Hematopoietic multipotent progenitor cell treated with erythropoietin and hydrocortisone succinate and interleukin-3 and kit ligand, for 8 days (in vitro differentiated cells): ENCODE results near the gene GAPT.
A peak's percentile ranks its signal among the peaks of the same experiment; 100 is the strongest.
"Not testable (repeated sequence)": the region's sequence is repeated elsewhere in the genome, so short reads cannot be mapped to it uniquely, and the experiment has no call there.

ENCODE experiments used
- DNase-seq: peaks from one replicate; pipeline ENCODE4 v3.0.0-alpha.2; 2015

GAPT gene

DNA sequence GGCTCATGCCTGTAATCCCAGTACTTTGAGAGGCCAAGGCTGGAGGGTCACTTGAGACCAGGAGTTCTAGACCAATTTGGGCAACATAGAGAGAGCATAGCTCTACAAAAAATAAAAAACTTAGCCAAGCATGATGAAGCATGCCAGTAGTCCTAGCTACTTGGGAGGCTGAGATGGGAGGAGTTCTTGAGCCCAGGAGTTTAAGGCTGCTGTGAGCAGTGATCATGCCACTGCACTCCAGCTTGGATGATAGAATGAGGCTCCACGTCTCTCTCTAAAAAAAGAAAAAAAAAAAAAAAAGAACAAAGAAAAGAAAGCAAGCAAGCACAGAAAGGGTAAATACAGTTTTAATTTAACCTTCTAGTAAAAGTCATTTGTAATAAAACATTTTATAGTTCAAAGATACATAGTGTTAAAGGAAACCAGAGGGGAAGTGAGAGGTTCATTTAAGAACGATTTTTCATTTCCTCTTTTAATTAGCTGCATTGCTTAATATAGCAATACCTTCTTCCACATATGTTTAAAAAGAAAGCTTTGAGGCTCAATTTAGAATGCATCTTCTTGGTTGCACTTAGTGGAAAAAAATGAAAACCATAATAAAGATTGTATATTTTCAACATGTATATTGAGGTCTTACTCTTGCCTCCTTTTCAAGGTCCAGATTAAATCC is 14.9 kb downstream of the GAPT start:
- no peak for DNase-seq

DNA sequence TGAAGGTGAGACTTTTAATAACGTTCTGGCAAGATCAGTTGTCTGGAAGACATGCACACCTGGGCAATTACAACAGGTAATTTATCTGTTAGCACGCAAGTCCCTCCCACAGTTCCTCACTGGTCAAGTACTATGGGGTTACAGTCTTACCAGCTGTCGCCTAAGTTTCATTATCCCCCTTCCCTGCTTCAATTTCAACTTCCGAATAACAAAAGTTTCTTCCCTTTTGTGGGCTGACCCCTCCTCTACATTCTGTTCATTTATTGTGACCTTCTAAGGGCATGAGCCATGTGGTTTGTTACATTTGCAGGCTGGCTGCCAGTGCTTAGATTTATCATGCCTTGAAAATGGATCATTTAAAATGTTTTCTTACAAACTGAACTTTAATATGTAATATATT is 16.5 kb downstream of the GAPT start:
- no peak for DNase-seq

DNA sequence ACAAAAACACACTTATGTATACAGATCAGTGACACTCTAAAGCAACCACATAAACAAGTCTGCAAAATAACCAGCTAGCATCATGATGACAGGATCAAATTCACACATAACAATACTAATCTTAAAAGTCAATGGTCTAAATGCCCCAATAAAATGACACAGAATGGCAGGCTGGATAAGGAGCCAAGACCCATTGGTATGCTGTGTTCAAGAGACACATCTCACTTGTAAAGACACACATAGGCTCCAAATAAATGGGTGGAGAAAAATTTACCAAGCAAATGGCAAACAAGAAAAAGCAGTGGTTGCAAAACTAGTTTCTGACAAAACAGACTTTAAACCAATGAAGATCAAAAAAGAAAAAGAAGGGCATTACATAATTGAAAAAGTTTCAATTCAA is 26.0 kb downstream of the GAPT start:
- no peak for DNase-seq

DNA sequence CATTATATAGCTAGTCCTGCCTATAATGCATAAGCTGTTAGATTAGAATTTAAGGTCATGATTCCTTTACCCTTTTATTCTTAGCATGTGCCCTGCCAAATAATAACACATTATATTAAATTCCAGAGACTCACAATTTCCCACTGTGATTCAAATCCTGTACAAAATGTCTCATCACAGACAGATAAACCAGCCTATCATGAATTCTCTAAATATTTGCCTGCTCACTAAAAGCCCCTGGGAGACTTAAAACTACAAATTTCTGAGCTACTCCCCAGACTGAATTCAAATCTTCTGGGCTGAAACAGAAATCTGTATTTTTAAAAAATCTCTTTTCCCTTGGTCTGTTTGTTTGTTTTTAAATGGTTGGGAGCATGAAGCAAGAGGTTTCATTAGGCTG is 32.7 kb downstream of the GAPT start:
- no peak for DNase-seq

DNA sequence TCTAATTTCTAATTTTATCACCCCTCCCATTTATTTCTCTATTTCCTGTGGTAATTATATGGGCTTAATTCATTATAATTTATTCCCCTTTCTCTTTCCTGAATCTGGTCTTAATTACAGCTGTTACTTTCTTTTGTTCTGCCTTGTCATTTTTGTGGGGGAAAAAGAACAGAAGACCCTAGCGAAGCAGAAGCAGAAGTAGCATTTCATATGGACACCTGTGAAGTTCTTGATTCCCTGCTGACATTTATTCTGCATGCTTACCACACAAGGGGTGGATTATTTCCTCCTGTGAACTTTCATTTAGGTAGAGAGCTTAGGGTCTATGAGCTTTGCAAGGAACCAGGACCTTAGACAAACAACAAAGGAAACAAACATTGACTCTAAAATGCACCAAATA is 33.3 kb downstream of the GAPT start:
- no peak for DNase-seq

DNA sequence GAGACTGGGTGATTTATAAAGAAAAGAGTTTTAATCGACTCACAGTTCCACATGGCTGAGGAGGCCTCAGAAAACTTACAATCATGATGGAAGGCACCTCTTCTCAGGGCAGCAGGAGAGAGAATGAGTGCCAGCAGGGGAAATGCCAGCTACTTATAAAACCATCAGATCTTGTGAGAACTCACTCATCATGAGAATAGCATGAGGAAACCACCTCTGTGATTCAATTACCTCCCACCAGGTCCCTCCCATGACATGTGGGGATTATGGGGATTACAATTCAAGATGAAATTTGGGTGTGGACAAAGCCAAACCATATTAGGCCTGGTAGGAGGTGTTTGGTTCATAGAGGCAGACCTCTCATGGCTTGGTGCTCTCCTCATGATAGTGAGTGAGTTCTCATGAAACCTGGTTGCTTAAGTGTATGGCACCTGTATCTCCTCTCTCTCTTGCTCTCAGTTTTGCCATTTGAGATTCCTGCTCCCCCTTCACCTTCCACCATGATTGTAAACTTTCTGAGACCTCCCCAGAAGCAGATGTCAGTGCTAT is 39.8 kb downstream of the GAPT start:
- no peak for DNase-seq

DNA sequence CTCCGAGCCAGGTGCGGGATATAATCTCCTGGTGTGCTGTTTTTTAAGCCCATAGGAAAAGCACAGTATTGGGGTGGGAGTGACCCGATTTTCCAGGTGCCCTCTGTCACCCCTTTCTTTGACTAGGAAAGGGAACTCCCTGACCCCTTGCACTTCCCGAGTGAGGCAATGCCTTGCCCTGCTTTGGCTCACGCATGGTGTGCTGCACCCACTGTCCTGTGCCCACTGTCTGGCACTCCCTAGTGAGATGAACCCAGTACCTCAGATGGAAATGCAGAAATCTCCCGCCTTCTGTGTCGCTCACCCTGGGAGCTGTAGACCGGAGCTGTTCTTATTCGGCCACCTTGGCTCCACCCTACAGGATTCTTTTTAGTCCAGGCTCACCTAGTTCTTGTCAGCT is 50.7 kb downstream of the GAPT start:
- DNase-seq, result not testable (repeated sequence)

DNA sequence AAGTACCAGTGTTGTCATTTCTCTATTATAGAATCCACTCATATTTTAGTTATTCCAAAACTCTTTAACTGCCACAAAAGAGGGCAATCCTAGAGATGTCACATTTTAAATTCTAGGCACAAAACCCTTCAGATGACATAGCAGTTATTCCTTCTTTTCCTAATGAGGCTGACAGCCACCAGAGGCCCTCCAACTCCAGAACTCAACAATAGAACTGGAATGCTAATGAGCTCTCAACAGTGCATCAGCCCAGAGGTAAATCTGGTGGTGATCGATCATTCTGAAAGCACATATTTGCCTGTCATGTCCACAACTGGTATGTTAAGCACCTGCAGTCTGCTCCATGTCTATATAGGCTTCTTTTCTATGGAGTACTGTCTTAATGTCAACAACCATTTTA is 51.5 kb downstream of the GAPT start:
- DNase-seq, result no peak

DNA sequence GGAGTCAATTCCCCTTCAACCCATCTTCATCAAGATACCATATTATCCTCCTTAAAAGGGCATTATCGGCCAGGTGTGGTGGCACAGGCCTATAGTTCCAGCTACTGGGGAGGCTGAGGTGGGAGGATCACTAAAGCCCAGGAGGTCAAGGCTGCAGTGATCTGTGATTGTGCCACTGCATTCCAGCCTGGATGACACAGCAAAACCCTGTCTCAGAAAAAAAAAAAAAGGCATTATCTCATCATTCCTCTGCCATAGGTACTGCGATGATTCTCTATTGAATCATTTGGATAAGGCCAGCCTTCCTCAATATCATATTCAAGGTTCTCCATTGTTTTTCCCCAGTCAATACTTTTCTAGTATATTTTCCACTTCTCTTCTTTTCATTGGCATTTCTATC is 52.5 kb downstream of the GAPT start:
- DNase-seq, result no peak

DNA sequence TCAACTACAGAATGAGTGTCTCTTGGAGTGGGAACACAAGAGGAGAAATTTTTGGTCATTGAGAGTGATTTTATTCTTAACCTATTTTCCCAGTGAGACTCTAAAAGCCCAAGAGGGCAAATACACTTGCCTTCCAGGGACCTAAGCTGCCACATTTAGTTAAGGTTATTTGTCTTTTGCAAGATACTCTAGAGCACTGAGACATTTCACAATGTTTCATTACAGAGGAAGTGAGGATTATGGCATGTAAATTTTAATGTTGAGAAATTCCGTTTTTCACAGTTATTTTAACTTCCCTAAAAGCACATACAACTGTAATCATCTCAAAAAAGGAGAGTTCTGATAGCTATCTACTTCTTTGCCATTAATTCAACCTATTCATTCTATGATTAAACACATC is 53.0 kb downstream of the GAPT start:
- peak; percentile 9 for DNase-seq

DNA sequence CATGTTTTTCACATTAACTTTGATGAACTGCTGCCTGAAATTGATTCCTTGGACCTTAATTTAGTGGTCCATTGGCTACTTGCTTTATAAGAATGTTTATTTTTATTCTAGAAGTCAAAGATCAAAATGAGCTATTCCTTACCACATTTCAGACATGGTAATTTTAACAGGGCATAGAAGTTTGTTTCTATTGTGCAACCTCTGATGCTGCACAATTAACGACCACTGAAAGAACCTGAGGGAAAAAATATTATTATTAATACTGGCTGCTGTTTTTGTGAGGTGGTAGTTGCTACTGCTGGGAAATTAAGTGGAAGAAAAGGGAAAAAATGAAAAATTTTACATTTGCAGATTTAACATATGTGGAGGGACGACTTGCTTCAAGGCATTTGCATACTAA is 53.7 kb downstream of the GAPT start:
- DNase-seq, result no peak

DNA sequence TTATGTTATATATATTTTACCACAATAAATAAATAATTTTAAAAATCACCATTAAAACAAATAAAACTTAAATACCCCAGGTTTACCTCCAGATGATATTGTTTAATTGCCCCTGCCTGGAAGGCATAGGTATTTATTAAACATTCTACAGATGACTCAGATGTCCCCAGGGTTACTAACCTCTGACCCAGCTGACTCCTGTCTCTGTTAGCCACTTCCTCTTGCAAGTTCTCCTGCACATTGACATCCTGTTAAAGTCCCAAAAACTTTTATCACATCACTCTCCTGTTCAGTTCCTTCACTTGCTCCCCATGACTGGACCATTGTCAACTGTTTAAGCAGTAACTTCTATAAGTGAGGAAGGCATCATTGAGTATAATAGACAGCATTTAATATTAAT is 54.7 kb downstream of the GAPT start:
- peak; percentile 3 for DNase-seq
